WERI-Rb-1 (cell line): Measurements from ENCODE around the gene SKA1.
"Not testable (repeated sequence)": the region's sequence is repeated elsewhere in the genome, so short reads cannot be mapped to it uniquely, and the experiment has no call there.

ENCODE experiments used
- DNase-seq: peaks from one replicate; pipeline ENCODE4 v3.0.0-alpha.2; 2020
- H3K27ac ChIP-seq: fragments of 250-450 bp; sonication (Bioruptor Pico); 2 replicates; pipeline ENCODE4 v1.5.1; 2020; ENCODE audit warnings: mild to moderate bottlenecking, moderate library complexity
- H3K27me3 ChIP-seq: fragments of 250-450 bp; sonication (Bioruptor Pico); 2 replicates; pipeline ENCODE4 v1.5.1; 2021; ENCODE audit warnings: mild to moderate bottlenecking, low read depth, moderate library complexity; ENCODE audit not compliant: insufficient read depth, severe bottlenecking
- H3K36me3 ChIP-seq: fragments of 250-450 bp; sonication (Bioruptor Pico); 2 replicates; pipeline ENCODE4 v1.5.1; 2020; ENCODE audit warnings: mild to moderate bottlenecking, moderate library complexity
- H3K4me3 ChIP-seq: 2 replicates; pipeline ENCODE4 v1.5.1; 2011; ENCODE audit warnings: low read depth, mild to moderate bottlenecking, control low read depth, low read length
- H3K9me3 ChIP-seq: fragments of 250-450 bp; sonication (Bioruptor Pico); 2 replicates; pipeline ENCODE4 v1.5.1; 2021; ENCODE audit warnings: mild to moderate bottlenecking, moderate library complexity; ENCODE audit not compliant: severe bottlenecking
- CTCF ChIP-seq: IDR thresholded peaks from 2 replicates; pipeline ENCODE4 v1.5.1; 2011; ENCODE audit warnings: low read depth, mild to moderate bottlenecking, control low read depth, inconsistent platforms, low read length

The SKA1 gene

GRCh38 chr18:50401295-50401694 lies 26.4 kb downstream of the SKA1 start:
- Histone ChIP-seq H3K4me3 (no peak overlapping the region), H3K9me3 (no peaks in the 10 kb centered on the region), H3K27me3 (no peaks in the 10 kb centered on the region), H3K27ac (no peak overlapping the region), H3K36me3 (no peaks in the 10 kb centered on the region)
- TF ChIP-seq CTCF, result no peak
- DNase-seq, result no peak

GRCh38 chr18:50401888-50402287 lies 27.0 kb downstream of the SKA1 start:
- H3K27ac ChIP-seq, result no peak overlapping the region
- DNase-seq, result no peak
- no peaks in the 10 kb centered on the region for H3K27me3 ChIP-seq
- H3K9me3 ChIP-seq, result no peaks in the 10 kb centered on the region
- no peaks in the 10 kb centered on the region for H3K36me3 ChIP-seq
- H3K4me3 ChIP-seq, result no peak overlapping the region
- TF ChIP-seq CTCF, result no peak

- not testable (repeated sequence) for H3K27me3 ChIP-seq, H3K27ac ChIP-seq, H3K36me3 ChIP-seq, H3K9me3 ChIP-seq, H3K4me3 ChIP-seq, DNase-seq
These were observed 30.1 kb downstream of the SKA1 start for GRCh38 chr18:50404752-50405581.

GRCh38 chr18:50405582-50406271 lies 30.9 kb downstream of the SKA1 start:
- H3K9me3 ChIP-seq, result no peaks in the 10 kb centered on the region

GRCh38 chr18:50409236-50409635 lies 34.4 kb downstream of the SKA1 start:
- no peak for TF ChIP-seq CTCF
- no peak overlapping the region for H3K27ac ChIP-seq
- H3K9me3 ChIP-seq, result no peaks in the 10 kb centered on the region
- no peaks in the 10 kb centered on the region for H3K36me3 ChIP-seq
- no peak overlapping the region for H3K4me3 ChIP-seq
- no peaks in the 10 kb centered on the region for H3K27me3 ChIP-seq
- DNase-seq, result no peak

More at GRCh38 chr18:50405582-50406271, 30.9 kb downstream of the SKA1 start:
- Histone ChIP-seq H3K27me3 (no peaks in the 10 kb centered on the region), H3K4me3 (no peak overlapping the region), H3K36me3 (no peaks in the 10 kb centered on the region), H3K27ac (no peak overlapping the region)
- DNase-seq, result no peak
- TF ChIP-seq CTCF, result no peak

- H3K4me3 ChIP-seq, result no peak overlapping the region
- TF ChIP-seq CTCF, result no peak
These were observed 35.2 kb downstream of the SKA1 start for GRCh38 chr18:50410008-50410407.

More at GRCh38 chr18:50410008-50410407, 35.2 kb downstream of the SKA1 start:
- no peak for DNase-seq
- H3K36me3 ChIP-seq, result no peaks in the 10 kb centered on the region
- no peaks in the 10 kb centered on the region for H3K27me3 ChIP-seq
- no peaks in the 10 kb centered on the region for H3K9me3 ChIP-seq
- H3K27ac ChIP-seq, result no peak overlapping the region
